Measurements from ENCODE around the gene NRG2. TPM values are rescaled to one million over a fixed set of nuclear protein-coding genes. Genes with fewer than 3 reads are reported as not detected.

The NRG2 gene
- total and polyA plus RNA-seq, 9 donors: 2.6 to 32.6 (median 19.3) TPM

DNA sequence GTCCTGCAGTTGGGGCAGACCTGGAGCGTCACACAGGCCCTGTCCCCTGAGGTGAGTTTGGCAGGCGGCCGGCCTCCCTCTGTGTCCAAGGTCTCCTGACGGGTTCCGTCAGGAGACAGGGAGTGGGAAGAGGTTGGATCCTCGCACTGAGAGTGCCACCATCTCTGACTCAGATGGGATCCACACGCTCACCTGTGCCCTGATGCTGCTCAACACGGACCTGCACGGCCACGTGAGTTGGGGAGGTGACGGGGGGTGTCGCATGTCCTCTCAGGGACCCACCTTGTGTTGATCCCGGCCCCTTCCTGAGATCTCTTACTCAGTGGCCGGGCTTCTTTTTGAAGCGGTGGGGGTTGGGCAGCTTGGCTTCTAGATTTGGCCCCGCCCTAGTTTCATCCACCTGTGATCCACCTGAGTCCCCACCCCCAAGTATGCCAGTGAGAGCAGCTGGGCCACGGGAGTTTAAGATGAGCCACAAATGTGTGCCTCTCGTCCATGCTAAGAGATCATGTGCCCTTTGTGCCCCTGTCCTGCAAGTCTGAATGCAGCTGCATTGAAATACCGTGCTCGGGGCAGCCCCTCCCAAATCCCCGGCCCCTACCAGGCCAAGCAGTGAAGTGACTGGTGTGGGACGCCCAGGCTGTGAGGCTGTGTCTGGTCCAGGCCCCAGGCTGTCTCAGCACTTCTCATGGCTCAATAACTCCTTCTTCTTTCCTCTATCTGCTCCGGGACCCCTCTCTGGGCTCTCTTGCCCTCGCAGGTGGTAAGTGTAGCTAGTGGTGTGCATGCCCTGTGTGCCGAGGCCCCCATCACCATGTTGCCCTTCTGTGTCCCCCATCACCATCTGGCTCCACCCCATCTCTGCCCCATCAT lies 220.3 kb downstream of the NRG2 start:
- TF ChIP-seq POLR2A (IDR thresholded peaks at IDR 0.05) (no peak), EP300 (IDR thresholded peaks at IDR 0.05) (no peak)
- TF ChIP-seq, protein P1, sequence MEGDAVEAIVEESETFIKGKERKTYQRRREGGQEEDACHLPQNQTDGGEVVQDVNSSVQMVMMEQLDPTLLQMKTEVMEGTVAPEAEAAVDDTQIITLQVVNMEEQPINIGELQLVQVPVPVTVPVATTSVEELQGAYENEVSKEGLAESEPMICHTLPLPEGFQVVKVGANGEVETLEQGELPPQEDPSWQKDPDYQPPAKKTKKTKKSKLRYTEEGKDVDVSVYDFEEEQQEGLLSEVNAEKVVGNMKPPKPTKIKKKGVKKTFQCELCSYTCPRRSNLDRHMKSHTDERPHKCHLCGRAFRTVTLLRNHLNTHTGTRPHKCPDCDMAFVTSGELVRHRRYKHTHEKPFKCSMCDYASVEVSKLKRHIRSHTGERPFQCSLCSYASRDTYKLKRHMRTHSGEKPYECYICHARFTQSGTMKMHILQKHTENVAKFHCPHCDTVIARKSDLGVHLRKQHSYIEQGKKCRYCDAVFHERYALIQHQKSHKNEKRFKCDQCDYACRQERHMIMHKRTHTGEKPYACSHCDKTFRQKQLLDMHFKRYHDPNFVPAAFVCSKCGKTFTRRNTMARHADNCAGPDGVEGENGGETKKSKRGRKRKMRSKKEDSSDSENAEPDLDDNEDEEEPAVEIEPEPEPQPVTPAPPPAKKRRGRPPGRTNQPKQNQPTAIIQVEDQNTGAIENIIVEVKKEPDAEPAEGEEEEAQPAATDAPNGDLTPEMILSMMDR (IDR thresholded peaks at IDR 0.05): no peak
- no peaks in the 10 kb centered on the region for H3K36me3 ChIP-seq
- no peaks in the 10 kb centered on the region for H3K4me1 ChIP-seq (ENCODE audit: insufficient read depth)
- WGBS, 3 donors: 84 to 90% (median 85%) methylated on average over 22 to 25 of the region's 25 CpGs
- intact Hi-C loops (cut with DNase I): no loop called here
- no peaks in the 10 kb centered on the region for H3K9me3 ChIP-seq
- H3K4me3 ChIP-seq: no peak overlapping the region
- H3K27me3 ChIP-seq: no peaks in the 10 kb centered on the region
- H3K27ac ChIP-seq: no peak overlapping the region
- DNase-seq: peak in 1 of 5 donors; percentile 11

DNA sequence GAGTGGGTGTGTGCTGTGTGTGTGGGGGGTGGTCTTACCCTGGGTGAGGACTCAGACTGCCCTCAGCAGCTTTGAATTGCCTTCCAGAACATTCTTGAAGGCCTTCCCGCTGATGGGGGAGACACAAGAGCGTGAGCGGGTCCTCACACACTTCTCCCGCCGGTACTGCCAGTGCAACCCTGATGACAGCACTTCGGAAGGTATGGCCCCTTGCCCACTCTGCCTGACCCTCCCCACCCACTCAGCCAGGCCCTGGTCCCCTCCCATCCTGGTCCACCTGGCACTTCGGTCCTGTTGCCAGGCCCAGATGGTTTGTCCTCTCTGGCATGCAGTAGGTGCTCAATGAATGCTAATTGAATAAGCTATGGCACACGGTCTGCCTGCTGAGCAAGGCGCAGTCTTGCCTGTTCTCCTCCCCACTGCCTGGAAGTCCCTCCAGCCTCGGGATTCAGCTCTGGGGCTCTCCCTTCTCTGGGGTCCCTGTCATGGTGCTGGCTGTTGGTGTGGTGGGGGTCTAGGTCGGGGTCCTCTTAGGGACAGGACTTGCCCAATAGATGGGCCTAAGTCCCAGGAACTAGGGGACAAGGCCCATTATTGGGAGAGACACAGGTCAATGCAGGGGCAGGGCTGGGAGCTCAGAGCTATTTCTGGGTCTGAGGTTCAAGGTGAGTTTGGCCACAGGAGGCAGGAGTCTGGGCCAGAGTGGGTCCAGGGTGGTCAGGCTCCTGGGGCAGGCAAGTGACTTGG lies 221.1 kb downstream of the NRG2 start:
- no peak for DNase-seq

DNA sequence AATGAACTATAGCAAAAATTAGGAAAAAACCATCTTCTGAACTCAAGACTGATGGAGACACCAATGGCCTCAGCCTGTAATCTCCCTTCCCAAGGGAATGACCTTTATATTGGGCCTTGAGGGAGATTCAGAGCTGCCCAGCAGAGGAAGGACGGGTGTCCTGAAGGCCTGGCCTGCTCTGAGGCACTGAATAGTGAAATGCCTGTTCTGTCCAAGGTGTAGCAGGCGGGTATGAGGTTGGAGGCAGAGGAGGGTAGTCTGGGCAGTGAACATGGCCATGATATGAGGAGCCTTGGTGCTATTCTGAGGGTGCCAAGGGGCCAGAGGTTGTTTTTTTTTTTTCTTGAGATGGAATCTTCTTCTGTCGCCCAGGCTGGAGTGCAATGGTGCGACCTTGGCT lies 222.5 kb downstream of the NRG2 start:
- intact Hi-C loops (cut with DNase I): no loop called here
- Histone ChIP-seq H3K4me3 (no peak overlapping the region), H3K27ac (no peak overlapping the region), H3K9me3 (no peaks in the 10 kb centered on the region), H3K27me3 (no peaks in the 10 kb centered on the region), H3K36me3 (no peaks in the 10 kb centered on the region), H3K4me1 (ENCODE audit: insufficient read depth) (no peaks in the 10 kb centered on the region)
- WGBS, 3 donors: 77 to 90% (median 89%) methylated on average over 4 of the region's 4 CpGs
- no peak for DNase-seq
- no peak for TF ChIP-seq POLR2A (IDR thresholded peaks at IDR 0.05)
- TF ChIP-seq, protein P1 (IDR thresholded peaks at IDR 0.05): no peak
- no peak for TF ChIP-seq EP300 (IDR thresholded peaks at IDR 0.05)

More for the DNA sequence above, 221.1 kb downstream of the NRG2 start:
- Histone ChIP-seq H3K4me1 (ENCODE audit: insufficient read depth) (no peaks in the 10 kb centered on the region), H3K4me3 (no peak overlapping the region), H3K9me3 (no peaks in the 10 kb centered on the region), H3K27me3 (no peaks in the 10 kb centered on the region), H3K27ac (no peak overlapping the region), H3K36me3 (no peaks in the 10 kb centered on the region)
- TF ChIP-seq, protein P1 (IDR thresholded peaks at IDR 0.05): no peak
- TF ChIP-seq POLR2A (IDR thresholded peaks at IDR 0.05) (no peak), EP300 (IDR thresholded peaks at IDR 0.05) (no peak)
- 89 to 93% (median 89%) methylated on average over 11 of the region's 11 CpGs for WGBS, 3 donors
- intact Hi-C loops (cut with DNase I): no loop called here

DNA sequence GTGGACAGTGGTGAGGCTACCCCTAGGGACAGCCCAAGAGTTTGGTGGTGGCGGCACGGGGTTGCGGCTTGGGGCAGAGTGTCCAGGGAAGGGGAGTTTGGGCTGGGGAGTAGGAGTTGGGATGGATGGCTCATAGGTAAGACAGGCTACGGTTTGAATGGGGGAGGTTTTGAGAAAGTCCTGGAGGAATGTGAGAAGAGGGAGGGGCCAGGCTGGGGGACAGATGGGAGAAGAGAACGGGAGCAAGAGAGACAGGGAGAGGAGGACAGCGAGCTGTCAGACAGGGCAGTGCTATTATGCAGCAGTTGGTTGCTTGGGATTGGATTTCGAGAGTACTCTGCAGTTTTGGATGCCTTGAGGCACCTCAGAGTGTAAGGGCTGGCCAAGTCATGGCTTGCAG lies 223.0 kb downstream of the NRG2 start:
- intact Hi-C loops (cut with DNase I): no loop called here
- Histone ChIP-seq H3K4me3 (no peak overlapping the region), H3K27me3 (no peaks in the 10 kb centered on the region), H3K9me3 (no peaks in the 10 kb centered on the region), H3K27ac (no peak overlapping the region), H3K4me1 (ENCODE audit: insufficient read depth) (no peaks in the 10 kb centered on the region), H3K36me3 (no peaks in the 10 kb centered on the region)
- peak in 1 of 5 donors; percentile 13 for DNase-seq
- 53 to 66% (median 58%) methylated on average over 7 of the region's 7 CpGs for WGBS, 3 donors
- TF ChIP-seq EP300 (IDR thresholded peaks at IDR 0.05) (no peak), POLR2A (IDR thresholded peaks at IDR 0.05) (no peak)
- TF ChIP-seq, protein P1 (IDR thresholded peaks at IDR 0.05): no peak

Measured in ovary (tissue), 9 donors.